HG03469 (cell line): ENCODE results near the gene PTPRZ1.

ENCODE experiments used
- ATAC-seq: cut with Tn5 transposase; IDR thresholded peaks from one replicate; pipeline ENCODE4 v1.9.1; 2021; ENCODE audit warnings: mild to moderate bottlenecking, moderate library complexity, moderate number of reproducible peaks; ENCODE audit not compliant: unreplicated experiment

Gene PTPRZ1

GRCh38 chr7:121872831-121873288, at the start of gene PTPRZ1:
PTPRZ1 (plus strand) TSS chr7:121873161; CDS start chr7:121873500, 339 bp downstream.
- no peak for ATAC-seq

DNA sequence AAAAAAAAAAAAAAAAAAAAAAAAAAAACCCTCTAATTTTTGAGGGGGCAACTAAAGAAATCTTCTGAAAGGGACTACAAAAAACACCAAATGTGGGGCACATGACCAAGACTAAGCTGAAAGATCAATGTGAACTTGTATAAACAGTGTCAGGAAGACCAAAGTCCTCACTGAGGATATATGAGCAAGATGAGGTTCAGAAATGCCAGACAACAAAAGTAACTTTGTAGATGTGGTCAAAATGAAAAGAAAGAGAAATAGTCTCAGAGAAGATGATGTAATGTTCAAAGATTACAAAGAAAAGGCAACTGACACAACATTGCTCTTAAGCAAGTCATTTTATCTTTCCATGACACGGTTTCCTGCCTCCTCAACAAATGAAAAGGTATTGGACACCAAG, 48.7 kb upstream of the PTPRZ1 start:
- no peak for ATAC-seq

DNA sequence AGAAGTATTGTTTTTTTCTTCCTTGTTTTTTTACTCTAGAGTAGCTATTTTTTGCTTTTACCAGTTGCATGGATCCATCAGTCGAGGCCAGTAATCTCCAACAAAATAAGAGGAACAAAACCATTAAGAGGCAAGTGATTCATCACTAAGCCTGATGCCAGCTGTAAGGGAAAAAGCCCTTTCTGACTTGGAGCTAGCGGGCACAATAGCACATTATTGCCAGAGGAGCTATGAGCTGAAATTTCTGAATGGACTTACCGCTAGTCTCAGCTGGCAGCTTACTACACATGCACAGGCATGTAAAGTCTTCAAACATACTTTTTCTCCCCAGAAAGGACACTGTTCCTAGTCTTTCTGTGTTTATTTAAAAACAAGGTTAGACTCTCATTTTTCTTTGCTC, 41.6 kb upstream of the PTPRZ1 start:
- no peak for ATAC-seq

GRCh38 chr7:121831801-121832200, 41.2 kb upstream of the PTPRZ1 start:
- ATAC-seq: no peak

GRCh38 chr7:121832347-121832746, 40.6 kb upstream of the PTPRZ1 start:
- ATAC-seq: no peak

- ATAC-seq: no peak
Measured at GRCh38 chr7:121833991-121834390, 39.0 kb upstream of the PTPRZ1 start.

DNA sequence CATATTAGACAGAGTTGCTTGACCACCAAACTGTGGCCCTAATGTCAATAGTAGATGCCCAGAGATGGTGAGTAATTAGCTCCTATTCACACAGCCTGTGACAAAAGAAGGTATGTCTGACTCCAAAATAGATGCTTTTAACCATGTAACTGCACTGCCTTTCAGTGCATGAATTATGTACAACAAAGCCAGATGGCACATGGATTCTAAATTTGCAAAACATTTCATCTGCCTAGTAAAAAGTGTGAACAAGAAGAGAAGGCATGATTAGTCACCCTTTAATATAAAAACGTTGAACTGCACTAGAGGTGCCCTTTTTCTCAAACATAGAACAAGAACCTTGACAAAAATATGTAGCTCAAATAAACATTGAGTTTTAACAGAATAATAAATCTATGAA, 35.5 kb upstream of the PTPRZ1 start:
- ATAC-seq: no peak

DNA sequence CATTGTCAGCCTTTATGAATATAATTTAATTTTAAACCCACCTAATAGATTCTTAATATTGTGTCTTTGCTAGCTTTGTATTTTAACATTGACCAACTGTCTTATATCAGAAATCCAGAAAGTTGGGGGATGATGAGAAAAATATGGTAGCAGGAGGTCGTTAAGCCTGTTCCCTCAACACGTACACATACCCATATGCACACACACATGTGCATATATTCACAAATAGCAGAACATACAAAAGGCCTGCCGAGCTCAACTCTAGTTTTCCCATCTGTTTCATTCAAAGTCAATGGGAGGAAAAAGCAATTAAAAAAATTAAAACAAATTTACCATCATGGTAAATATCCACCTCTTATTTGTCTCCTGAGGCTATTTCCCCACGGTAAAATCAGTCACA, 25.9 kb upstream of the PTPRZ1 start:
- no peak for ATAC-seq

- no peak for ATAC-seq
Measured at GRCh38 chr7:121853307-121853706, 19.7 kb upstream of the PTPRZ1 start.

DNA sequence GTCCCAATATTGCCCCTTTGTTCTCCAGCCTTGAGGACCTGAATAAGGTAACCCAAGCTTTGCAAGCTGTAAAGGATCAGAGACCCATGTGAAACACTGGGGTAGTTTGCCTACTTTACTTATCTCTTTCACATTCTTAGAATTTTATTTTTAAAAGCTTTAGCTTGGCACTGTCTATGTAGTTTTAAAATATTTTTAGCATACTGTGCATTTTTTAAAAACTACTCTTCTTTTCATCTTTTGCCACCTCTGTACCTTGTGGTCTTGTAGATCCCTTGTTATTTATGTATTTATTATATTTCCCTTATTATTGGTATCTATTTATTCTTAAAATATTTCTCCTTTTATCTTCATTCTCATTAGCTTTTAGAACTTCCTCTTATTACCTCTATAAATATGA, 12.0 kb upstream of the PTPRZ1 start:
- ATAC-seq: no peak

GRCh38 chr7:121862591-121862990, 10.4 kb upstream of the PTPRZ1 start:
- ATAC-seq: no peak

- no peak for ATAC-seq
Measured at GRCh38 chr7:121871188-121871587, 1.8 kb upstream of the PTPRZ1 start.

DNA sequence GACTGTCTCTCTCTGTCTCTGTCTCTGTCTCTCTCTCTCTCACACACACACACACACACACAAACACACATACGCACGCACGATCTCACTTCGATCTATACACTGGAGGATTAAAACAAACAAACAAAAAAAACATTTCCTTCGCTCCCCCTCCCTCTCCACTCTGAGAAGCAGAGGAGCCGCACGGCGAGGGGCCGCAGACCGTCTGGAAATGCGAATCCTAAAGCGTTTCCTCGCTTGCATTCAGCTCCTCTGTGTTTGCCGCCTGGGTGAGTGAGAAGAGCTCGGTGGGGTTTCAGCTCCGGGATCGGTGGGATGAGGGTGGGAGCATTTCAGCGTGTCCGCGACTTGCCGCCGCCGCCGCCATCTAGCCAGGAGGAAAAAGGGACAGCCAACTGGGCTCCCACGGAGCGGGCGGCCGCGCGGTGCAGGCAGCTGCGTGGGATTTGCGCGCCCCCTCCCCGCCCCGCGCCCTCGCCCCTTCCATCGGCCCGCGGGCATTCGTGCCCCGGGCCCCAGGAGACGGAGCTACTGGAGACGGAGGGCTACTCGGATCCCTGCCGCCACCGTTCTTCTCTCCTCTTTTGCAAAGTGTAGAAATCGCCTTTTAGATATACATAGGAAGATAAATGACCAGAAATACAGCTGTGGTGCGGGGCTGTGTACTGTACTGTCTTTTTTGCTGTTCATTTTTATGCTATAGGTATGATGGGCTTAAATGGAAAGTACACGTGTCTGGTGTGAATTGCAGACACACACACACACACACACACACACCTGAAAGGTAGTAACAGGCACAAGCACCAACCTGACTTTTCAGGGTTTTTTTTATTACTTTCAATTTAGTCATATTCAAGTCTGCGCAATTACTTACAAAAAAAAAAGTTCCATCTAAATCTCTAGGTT, 581 bp downstream of the PTPRZ1 start:
- no peak for ATAC-seq

GRCh38 chr7:121874298-121874697, 1.3 kb downstream of the PTPRZ1 start:
- ATAC-seq: no peak

DNA sequence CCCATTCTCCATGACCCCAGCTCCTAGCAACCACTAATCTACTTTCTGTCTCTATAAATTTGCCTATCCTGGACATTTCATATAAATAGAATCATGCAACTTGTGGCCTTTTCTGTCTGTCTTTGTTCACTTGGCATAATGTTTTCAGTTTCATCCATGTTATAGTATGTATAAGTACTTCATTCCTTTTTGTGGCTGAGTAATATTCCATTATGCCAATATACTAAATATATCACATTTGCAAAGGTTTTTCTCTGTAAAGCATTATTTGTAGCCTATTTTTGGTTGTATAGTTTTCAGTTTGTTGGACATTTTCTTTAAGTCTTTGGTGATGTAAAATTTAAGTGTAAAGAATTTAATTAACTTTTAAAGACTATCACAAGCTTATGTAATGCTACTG, 2.2 kb downstream of the PTPRZ1 start:
- ATAC-seq: no peak

DNA sequence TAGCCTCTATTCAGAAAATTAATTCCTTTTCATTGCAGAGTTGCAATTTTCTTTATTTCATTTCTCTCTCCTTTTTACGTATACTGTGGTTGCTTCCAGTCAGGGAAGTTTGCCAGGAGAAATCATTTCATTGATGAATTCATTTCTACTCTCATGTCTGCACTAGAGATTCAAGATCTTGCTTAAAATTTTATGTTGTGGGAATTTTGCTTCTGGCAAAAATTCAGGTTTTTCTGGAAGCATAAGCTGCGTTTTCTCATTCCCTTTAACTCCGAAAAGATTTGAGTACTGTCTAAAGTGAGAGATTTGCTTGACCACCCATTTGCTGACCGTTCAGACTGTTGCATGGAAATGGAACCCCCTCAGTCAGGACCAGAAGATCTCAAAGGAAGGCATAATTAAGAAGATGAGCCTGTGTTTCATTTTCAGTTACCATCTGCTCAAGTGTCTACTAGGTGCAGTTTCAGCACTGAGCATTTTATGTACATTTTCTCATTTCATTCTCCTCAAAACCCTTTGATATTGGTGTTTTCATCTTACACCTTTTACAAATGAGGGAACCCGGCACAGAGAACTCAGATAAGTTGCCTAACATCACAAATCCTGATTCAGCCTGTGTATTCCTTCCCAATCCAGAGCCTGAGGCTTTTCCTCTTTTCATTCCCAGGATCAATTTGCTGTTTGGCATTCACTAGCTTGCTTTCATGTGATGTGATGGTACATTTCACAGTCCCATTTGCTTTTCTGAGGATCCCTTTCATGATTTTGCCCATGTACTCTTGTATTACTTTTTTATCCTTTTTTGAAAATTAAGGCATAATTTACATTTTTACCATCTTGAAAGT, 3.9 kb downstream of the PTPRZ1 start:
- ATAC-seq: no peak

GRCh38 chr7:121878918-121879464, 6.0 kb downstream of the PTPRZ1 start:
- ATAC-seq: no peak

GRCh38 chr7:121879544-121879943, 6.6 kb downstream of the PTPRZ1 start:
- no peak for ATAC-seq

DNA sequence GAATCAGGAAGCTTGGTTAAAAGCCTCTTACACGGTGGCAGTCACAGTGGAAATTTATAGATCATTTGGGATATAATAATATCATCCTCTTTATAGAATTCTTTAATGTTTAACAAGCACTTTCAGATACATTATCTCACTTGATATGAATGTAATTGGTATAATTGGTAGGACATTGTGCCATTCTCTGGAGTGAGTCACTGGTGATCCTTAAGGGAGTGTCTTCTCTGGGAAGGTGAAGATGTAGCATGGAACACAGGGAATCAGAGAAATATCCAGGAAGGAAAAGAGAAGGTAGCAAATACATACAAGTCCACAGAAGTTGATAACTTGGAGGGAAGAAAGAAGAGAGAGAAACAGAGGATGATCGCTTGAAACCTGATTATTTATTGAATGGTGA, 9.8 kb downstream of the PTPRZ1 start:
- no peak for ATAC-seq

DNA sequence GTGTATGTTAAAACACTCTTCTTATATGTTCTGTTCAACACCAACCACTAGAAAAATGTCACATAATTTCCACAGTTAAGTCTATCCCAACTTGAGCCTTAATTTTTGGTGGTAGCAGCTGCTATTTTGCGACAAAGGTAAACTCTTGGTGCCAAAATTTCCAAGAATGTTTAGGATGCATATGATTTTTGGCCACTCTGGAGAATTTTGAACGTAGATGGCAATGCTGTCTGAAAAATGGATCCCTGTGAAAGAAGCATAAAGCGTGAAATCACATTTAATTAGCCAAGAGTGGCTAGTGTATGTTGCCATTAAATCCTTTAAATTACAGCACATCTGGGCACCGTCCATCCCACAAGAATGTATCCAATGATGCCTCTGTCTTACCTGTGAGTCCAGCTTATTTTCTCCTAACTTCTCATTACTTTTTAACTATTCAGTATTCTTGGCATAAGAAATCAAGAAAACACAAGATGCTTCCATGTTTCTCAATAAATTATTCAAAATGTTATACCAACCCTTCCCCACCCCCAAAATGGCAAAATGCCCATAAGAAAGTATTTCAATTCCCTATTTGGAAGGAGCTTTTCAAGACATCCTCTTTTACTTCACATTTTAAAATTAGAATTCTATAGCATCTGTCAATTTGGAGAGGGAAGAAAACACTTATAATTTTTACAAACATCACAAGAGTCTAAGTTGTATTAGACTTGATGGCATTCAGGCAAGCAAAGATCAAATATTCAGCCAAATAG, 12.4 kb downstream of the PTPRZ1 start:
- no peak for ATAC-seq

GRCh38 chr7:121887634-121888033, 14.7 kb downstream of the PTPRZ1 start:
- no peak for ATAC-seq
